NCI-H2171 treated with DMSO at 0.1 percent for 48 hours (cell line): ENCODE results near the gene HCAR2.
"Not testable (repeated sequence)": the region's sequence is repeated elsewhere in the genome, so short reads cannot be mapped to it uniquely, and the experiment has no call there.

ENCODE experiments used
- DNase-seq: peaks from one replicate; lab custom pipeline; 2025; lab: John Stamatoyannopoulos, UW

The HCAR2 gene

DNA sequence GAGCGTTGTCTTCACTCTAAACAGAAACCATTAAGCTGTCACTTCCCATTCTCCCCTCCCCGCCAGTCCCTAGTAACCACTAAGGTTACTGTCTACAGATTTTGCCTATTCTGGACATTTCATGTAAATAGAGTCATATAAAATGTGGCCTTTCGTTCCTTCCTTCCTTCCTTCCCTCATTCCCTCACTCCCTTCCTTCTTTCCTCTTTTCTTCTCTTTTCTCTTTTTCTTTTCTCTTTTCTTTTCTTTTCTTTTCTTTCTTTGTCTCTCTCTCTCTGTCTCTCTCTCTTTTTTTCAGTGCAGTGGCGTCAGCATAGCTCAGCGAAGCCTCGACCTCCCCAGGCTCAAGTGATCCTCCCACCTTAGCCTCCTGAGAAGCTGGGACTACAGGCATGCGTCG, 37.8 kb downstream of the HCAR2 start:
- DNase-seq = no peak

- no peak for DNase-seq
Measured at GRCh38 chr12:122661938-122662337, 41.2 kb downstream of the HCAR2 start.

- DNase-seq = no peak
Measured at GRCh38 chr12:122661246-122661645, 41.9 kb downstream of the HCAR2 start.

DNA sequence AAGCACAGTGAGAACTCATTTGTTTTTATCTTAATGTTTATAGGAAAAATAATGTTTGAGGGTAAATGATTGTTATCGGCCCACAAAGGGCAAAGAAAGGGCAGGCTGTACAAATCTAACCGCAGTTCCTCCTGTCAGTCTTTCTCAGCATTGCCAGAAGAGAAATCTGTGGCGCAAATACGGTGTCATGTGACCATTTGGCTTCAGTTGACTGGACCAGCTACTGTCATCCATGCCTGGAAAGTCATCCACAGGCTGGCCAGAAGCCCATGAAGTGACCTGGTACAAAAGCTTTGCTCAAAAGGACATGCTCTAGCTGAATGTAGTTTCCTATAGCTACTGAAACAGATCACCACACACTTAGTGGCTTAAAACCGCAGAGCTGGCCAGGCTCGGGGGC, 43.6 kb downstream of the HCAR2 start:
- DNase-seq = no peak

- no peak for DNase-seq
Measured at GRCh38 chr12:122656298-122656697, 46.9 kb downstream of the HCAR2 start.

DNA sequence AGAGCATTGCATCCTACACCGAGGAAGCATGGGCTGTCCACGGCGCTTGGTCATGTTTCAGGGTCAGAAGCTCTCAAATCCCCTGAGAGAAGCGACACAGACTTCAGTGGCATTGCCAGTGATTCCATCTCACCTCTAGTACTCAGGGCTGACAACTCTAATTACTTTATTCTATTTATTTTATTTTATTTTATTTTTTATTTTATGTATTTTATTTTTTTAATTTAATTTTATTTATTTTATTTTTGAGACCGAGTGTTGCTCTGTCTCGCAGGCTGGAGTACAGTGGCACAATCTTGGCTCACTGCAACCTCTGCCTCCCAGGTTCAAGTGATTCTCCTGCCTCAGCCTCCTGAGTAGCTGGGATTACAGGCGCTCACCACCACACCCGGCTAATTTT, 49.9 kb downstream of the HCAR2 start:
- DNase-seq = not testable (repeated sequence)

GRCh38 chr12:122651520-122652224, 51.5 kb downstream of the HCAR2 start:
- no peak for DNase-seq
